Measurements from ENCODE around the gene IL4I1. TPM values are rescaled to one million over a fixed set of nuclear protein-coding genes. Genes with fewer than 3 reads are reported as not detected.
A peak's percentile ranks its signal among the peaks of the same experiment; 100 is the strongest.

IL4I1 gene
- total and polyA plus RNA-seq, 2 of the 4 experiments (the other 2 are of a cell fraction): 0.31 to 0.36 TPM

- H3K4me2 ChIP-seq (ENCODE audit: low read depth, low read length): peak overlapping the region; percentile 99
- peak overlapping the region; percentile 99 for H2AFZ ChIP-seq (replicated peaks; ENCODE audit: low read length, poor library complexity)
- H2BK120ac ChIP-seq (ENCODE audit: low read depth, low read length): peak overlapping the region; percentile 81
- H2BK20ac ChIP-seq (ENCODE audit: low read depth, low read length): peak overlapping the region; percentile 21; the same call in 1 of the 2 replicates
- TF ChIP-seq USF2 (IDR thresholded peaks at IDR 0.05; ENCODE audit: low read depth, low read length) (no peak), POLR2A (IDR thresholded peaks at IDR 0.05; ENCODE audit: low read depth, low read length) (peak; percentile 50; the same call in 1 of the 2 replicates)
- H3K9me3 ChIP-seq (ENCODE audit: control insufficient read depth, insufficient read depth, low read length): no peaks in the 10 kb centered on the region
- BruUV-seq (replicated peaks): no TSS peak
- peak overlapping the region; percentile 97 for H3K27ac ChIP-seq (ENCODE audit: insufficient read depth, low read length)
- H4K20me1 ChIP-seq (ENCODE audit: insufficient read depth, low read length): no peaks in the 10 kb centered on the region; the same call in 1 of the 2 replicates
- WGBS, 2 experiments (ENCODE audit: extremely low coverage in 2 of 2, insufficient read length in 1 of 2): 0% methylated on average over 15 of the region's 28 CpGs; no CpG with 5 or more reads in 1 of the 2 experiments
- H3K9ac ChIP-seq (ENCODE audit: low read depth, low read length): peak overlapping the region; percentile 97
- DNase-seq: peak; percentile 29
- peak overlapping the region; percentile 99 for H4K5ac ChIP-seq (ENCODE audit: low read depth, low read length)
- peak overlapping the region; percentile 100 for H2AK9ac ChIP-seq (replicated peaks; ENCODE audit: low read depth, low read length, poor library complexity)
- H3K36me3 ChIP-seq (ENCODE audit: control insufficient read depth, insufficient read depth, low read length): peaks cover 17% of the 10 kb centered on the region; the same call in 1 of the 2 replicates
- H3K4ac ChIP-seq (ENCODE audit: low read depth, low read length): peak overlapping the region; percentile 98
- no peaks in the 10 kb centered on the region for H3K27me3 ChIP-seq (ENCODE audit: control insufficient read depth, insufficient read depth, low read length)
- H3K4me3 ChIP-seq (ENCODE audit: insufficient read depth, low read depth, low read length): peak overlapping the region; percentile 63
- peak overlapping the region; percentile 93 for H3K56ac ChIP-seq (ENCODE audit: extremely low read depth, insufficient read depth, low read length)
- H4K91ac ChIP-seq (ENCODE audit: insufficient read depth, low read depth, low read length): peak overlapping the region; percentile 98
- peak overlapping the region; percentile 97 to 98 for H4K8ac ChIP-seq (ENCODE audit: low read depth in 2 of 2, low read length in 2 of 2)
- peaks cover 10% of the 10 kb centered on the region for H3K9me1 ChIP-seq (ENCODE audit: insufficient read depth, low read length)
- H3K79me1 ChIP-seq (ENCODE audit: low read depth in 1 of 2, low read length in 2 of 2): peaks cover 27 to 61% of the 10 kb centered on the region in 2 experiments
- intact Hi-C loops (cut with micrococcal nuclease) (loop anchor here (5.0 kb wide), 1 partner anchor 151 kb away; the partner anchor contains the start of genes VRK3 and ZNF473), dilution Hi-C loops (cut with HindIII; ENCODE audit: low sequenced_read_pairs, unreplicated experiment) (no loop called here), in situ Hi-C loops (cut with MboI; ENCODE audit: low sequenced_read_pairs) (no loop called here)
- peak overlapping the region; percentile 92 for H3K18ac ChIP-seq (ENCODE audit: low read depth, low read length)
- H3K23ac ChIP-seq (ENCODE audit: low read depth, low read length): peak overlapping the region; percentile 92; the same call in 1 of the 2 replicates
- CTCF ChIA-PET: no interaction called here
- H2BK15ac ChIP-seq (ENCODE audit: low read depth, low read length): peak overlapping the region; percentile 47; the same call in 1 of the 3 replicates
- H3K4me1 ChIP-seq (ENCODE audit: control insufficient read depth, insufficient read depth, low read length): peaks cover 7% of the 10 kb centered on the region
- H3K14ac ChIP-seq (replicated peaks; ENCODE audit: low read depth, low read length): peak overlapping the region; percentile 99
- POLR2A ChIA-PET (ENCODE audit: unreplicated experiment): interaction anchor here (1.3 kb wide), 1 partner anchor 11 kb away, joined by 6 read pairs; no protein-coding TSS in a partner anchor
- ATAC-seq (ENCODE audit: low read depth): peak; percentile 24
- peak overlapping the region; percentile 97 for H2AK5ac ChIP-seq (ENCODE audit: low read depth, low read length)
- peak overlapping the region; percentile 96 for H2BK5ac ChIP-seq (ENCODE audit: low read depth, low read length, poor library complexity, severe bottlenecking)
Observed at GRCh38 chr19:49875857-49876421, 20.7 kb downstream of the IL4I1 start.
